Activated CD8-positive, alpha-beta T cell treated with anti-CD3 and anti-CD28 coated beads for 36 hours (primary cell): ENCODE results near the gene ADAMTS13. TPM values are rescaled to one million over a fixed set of nuclear protein-coding genes. Genes with fewer than 3 reads are reported as not detected.
A peak's percentile ranks its signal among the peaks of the same experiment; 100 is the strongest.

Source experiments
- ATAC-seq: fragments of 200-7000 bp; cut with Tn5 transposase; one replicate; pipeline ENCODE4 v1.10.0; 2021; ENCODE audit warnings: mild to moderate bottlenecking, moderate library complexity
- CTCF ChIA-PET: fragments of 350-600 bp; sonication (Branson Sonifier 250); formaldehyde crosslinking; loops from one replicate; lab custom pipeline; 2021; ENCODE audit warnings: antibody characterized with exemption; lab: Charles Lee
- POLR2A ChIA-PET: fragments of 350-600 bp; sonication (Branson Sonifier 250); formaldehyde crosslinking; loops from one replicate; lab custom pipeline; 2021; ENCODE audit warnings: antibody characterized with exemption; lab: Charles Lee
- DNase-seq: peaks from one replicate; pipeline ENCODE4 v3.0.0-alpha.2; 2020
- H3K27ac Mint-ChIP-seq: one replicate; pipeline ENCODE4 v1.8.0; 2021; ENCODE audit warnings: mild to moderate bottlenecking, mixed read lengths
- H3K27me3 Mint-ChIP-seq: one replicate; pipeline ENCODE4 v1.8.0; 2021; ENCODE audit warnings: mixed read lengths
- H3K36me3 Mint-ChIP-seq: one replicate; pipeline ENCODE4 v1.8.0; 2021; ENCODE audit warnings: low read depth, mixed read lengths
- H3K4me1 Mint-ChIP-seq: one replicate; pipeline ENCODE4 v1.8.0; 2021; ENCODE audit warnings: low read depth, mixed read lengths
- H3K4me3 Mint-ChIP-seq: one replicate; pipeline ENCODE4 v1.8.0; 2021; ENCODE audit warnings: mild to moderate bottlenecking, moderate library complexity, mixed read lengths
- H3K9me3 Mint-ChIP-seq: one replicate; pipeline ENCODE4 v1.8.0; 2021; ENCODE audit warnings: mixed read lengths
- CTCF ChIP-seq: fragments of 200-600 bp; IDR thresholded peaks from one replicate; pipeline ENCODE4 v1.8.0; 2022; ENCODE audit warnings: antibody characterized with exemption, mild to moderate bottlenecking
- intact Hi-C: fragments of 100-400 bp; cut with micrococcal nuclease; formaldehyde crosslinking; loops from one replicate; pipeline ENCODE4 v1.10.0; 2022
- total RNA-seq, 2 experiments: library from RNA; stranded (reverse); gene quantifications; one replicate each; pipeline ENCODE4 v1.2.3, GENCODE V29; 2021

Gene ADAMTS13
- total RNA-seq, 2 experiments from 2014 or later, result 2.5 to 2.9 TPM

- Mint-ChIP-seq H3K4me3 (peak overlapping the region; percentile 93), H3K9me3 (no peaks in the 10 kb centered on the region), H3K27me3 (no peaks in the 10 kb centered on the region), H3K4me1 (peaks cover 58% of the 10 kb centered on the region), H3K27ac (peak overlapping the region; percentile 95), H3K36me3 (peaks cover 28% of the 10 kb centered on the region)
- ATAC-seq (no peak), DNase-seq (no peak)
- POLR2A ChIA-PET, result interaction anchor here (1.4 to 5.1 kb wide), 2 partner anchors 9 to 48 kb away, joined by 3 to 33 read pairs; no protein-coding TSS in a partner anchor
- intact Hi-C loops, result no loop called here
- TF ChIP-seq CTCF, result no peak
- CTCF ChIA-PET, result interaction anchor here (0.5 to 1.0 kb wide), 2 partner anchors 27 to 48 kb away, joined by 3 read pairs; no protein-coding TSS in a partner anchor
Measured at GRCh38 chr9:133419005-133419404, 3.2 kb upstream of the ADAMTS13 start.

- CTCF ChIA-PET, result no interaction called here
- Mint-ChIP-seq H3K36me3 (peaks cover 16% of the 10 kb centered on the region), H3K27me3 (peaks cover 4% of the 10 kb centered on the region), H3K9me3 (no peaks in the 10 kb centered on the region), H3K4me1 (peaks cover 49% of the 10 kb centered on the region), H3K27ac (peak overlapping the region; percentile 87), H3K4me3 (peak overlapping the region; percentile 4)
- no peak for TF ChIP-seq CTCF
- POLR2A ChIA-PET, result no interaction called here
- ATAC-seq (no peak), DNase-seq (peak; percentile 69)
- intact Hi-C loops, result no loop called here
Measured at GRCh38 chr9:133420392-133420827, 1.8 kb upstream of the ADAMTS13 start.

- intact Hi-C loops, result no loop called here
- ChIA-PET POLR2A (interaction anchor here (1.1 kb wide), 1 partner anchor 11 kb away, joined by 3 read pairs; no protein-coding TSS in a partner anchor), CTCF (no interaction called here)
- DNase-seq, result no peak
- no peak for ATAC-seq
- H3K27ac Mint-ChIP-seq, result peak overlapping the region; percentile 62
- no peak for TF ChIP-seq CTCF
- H3K27me3 Mint-ChIP-seq, result peaks cover 19% of the 10 kb centered on the region
- no peaks in the 10 kb centered on the region for H3K36me3 Mint-ChIP-seq
- H3K4me3 Mint-ChIP-seq, result no peak overlapping the region
- no peaks in the 10 kb centered on the region for H3K9me3 Mint-ChIP-seq
- H3K4me1 Mint-ChIP-seq, result peaks cover 37% of the 10 kb centered on the region
Measured at GRCh38 chr9:133423216-133423615, 1.0 kb downstream of the ADAMTS13 start.

GRCh38 chr9:133424187-133424586 is 2.0 kb downstream of the ADAMTS13 start:
- no peak overlapping the region for H3K27ac Mint-ChIP-seq
- H3K27me3 Mint-ChIP-seq, result peaks cover 19% of the 10 kb centered on the region
- ATAC-seq (no peak), DNase-seq (no peak)
- ChIA-PET POLR2A (interaction anchor here (1.1 to 1.6 kb wide), 2 partner anchors 12 to 72 kb away, joined by 3 to 4 read pairs; no protein-coding TSS in a partner anchor), CTCF (no interaction called here)
- no peak for TF ChIP-seq CTCF
- peaks cover 30% of the 10 kb centered on the region for H3K4me1 Mint-ChIP-seq
- intact Hi-C loops, result no loop called here
- H3K36me3 Mint-ChIP-seq, result no peaks in the 10 kb centered on the region
- no peak overlapping the region for H3K4me3 Mint-ChIP-seq
- H3K9me3 Mint-ChIP-seq, result no peaks in the 10 kb centered on the region

- no peaks in the 10 kb centered on the region for H3K9me3 Mint-ChIP-seq
- H3K4me3 Mint-ChIP-seq, result no peak overlapping the region
- H3K4me1 Mint-ChIP-seq, result peaks cover 27% of the 10 kb centered on the region
- ATAC-seq (no peak), DNase-seq (no peak)
- intact Hi-C loops, result no loop called here
- no peak overlapping the region for H3K27ac Mint-ChIP-seq
- H3K36me3 Mint-ChIP-seq, result no peaks in the 10 kb centered on the region
- ChIA-PET CTCF (no interaction called here), POLR2A (interaction anchor here (1.6 kb wide), 1 partner anchor 73 kb away, joined by 4 read pairs; no protein-coding TSS in a partner anchor)
- peaks cover 20% of the 10 kb centered on the region for H3K27me3 Mint-ChIP-seq
- no peak for TF ChIP-seq CTCF
Measured at GRCh38 chr9:133425049-133425632, 3.0 kb downstream of the ADAMTS13 start.
